ENCODE results near the gene COL23A1.
"Not testable (repeated sequence)": the region's sequence is repeated elsewhere in the genome, so short reads cannot be mapped to it uniquely, and the experiment has no call there.

The COL23A1 gene

DNA sequence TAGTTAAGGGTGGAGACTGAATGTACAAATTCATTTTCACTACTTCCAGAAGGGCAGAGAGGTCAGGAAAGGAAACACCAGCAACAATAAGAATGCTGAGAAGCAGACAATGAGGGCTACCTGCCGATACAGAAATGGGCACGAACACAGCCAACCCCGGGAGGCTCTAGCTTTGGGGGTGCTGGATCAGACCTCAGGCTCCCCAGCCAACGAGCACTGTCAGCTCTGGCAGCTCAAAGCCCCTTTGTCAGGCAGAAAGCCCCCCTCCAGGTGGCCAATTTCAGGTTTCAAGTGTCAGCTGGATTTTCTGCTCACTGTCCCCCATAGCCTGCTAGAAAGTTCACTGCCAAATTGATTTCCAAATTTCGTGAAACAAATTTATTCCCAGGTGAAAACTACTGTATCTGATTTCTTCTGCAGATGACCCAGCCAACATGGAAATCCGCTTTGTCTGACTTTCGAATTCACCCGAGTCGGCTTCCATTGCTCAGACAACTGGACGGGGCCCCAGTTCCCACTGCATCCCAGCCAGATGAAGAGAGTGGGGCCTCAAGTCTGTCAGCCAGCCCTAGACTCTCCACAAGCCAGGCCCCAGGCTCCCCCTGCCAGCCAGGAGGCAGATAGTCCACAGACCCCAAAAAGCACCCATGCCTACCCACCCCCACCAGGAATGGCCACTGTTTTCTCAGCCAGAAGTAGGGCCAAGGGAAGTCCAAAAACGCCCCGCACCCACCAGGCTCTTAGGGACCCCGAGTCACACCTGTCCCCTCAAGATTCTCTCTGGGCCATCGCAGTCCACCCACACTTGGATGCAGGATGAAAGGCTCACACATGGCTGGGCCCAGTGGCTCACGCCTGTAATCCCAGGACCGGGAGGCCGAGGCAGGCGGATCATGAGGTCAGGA lies 261.1 kb downstream of the COL23A1 start:
- DNase-seq: no peak

DNA sequence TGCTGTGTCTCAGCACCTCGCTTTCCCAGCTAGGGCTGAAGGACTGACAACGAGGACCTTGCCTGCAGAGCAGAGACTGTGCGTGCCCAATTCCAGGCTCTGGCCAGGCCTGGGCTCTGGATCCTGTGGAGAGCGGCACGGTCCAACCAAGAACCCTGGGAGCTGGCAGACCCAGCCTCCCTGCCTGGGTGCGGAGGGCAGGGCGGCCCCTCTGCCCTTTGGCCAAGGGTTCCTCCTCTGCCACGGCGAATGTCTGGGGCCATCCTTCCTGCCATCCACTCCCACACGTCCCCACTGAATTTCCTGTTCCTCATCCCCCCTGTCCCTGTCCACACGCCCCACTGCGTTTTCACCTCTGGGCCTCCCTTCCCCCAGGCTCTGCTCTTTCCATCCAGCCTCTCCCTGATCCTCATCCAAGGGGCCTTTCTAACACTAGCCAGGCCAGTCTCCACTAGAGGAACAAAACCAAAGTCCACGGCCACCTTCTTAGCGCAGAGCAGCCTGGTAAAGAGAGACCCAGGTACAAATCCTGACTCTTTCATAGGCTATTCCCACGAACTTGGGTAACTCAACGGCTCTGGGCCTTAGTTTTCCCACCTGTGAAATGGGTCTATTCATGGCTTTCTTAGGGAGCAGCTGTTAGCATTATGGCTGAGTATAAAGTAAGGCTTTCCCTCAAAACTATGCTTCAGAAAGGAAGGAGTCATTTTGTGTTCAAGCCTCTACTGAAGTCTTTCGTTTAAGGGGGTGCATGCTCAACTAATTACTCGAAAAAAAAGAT lies 262.1 kb downstream of the COL23A1 start:
- DNase-seq: no peak

DNA sequence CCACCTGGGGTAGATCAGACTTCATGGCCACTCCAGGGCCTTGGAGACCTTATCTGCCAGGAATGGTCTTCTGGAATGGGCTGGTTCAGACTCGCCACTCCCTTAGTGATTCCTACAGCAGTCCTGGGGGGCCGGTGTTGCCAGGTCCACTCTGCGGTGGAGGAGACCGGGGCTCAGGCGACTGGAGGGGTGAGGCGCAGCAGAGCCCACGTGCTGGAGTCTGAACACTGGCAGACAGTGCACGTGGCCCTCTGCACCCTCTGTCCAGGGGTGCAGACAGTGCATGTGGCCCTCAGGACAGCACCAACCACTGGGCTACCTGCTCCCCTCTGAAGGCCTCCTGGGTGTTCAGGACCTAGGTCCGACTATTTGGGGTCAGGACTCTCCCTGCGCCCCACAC lies 262.7 kb downstream of the COL23A1 start:
- no peak for DNase-seq

DNA sequence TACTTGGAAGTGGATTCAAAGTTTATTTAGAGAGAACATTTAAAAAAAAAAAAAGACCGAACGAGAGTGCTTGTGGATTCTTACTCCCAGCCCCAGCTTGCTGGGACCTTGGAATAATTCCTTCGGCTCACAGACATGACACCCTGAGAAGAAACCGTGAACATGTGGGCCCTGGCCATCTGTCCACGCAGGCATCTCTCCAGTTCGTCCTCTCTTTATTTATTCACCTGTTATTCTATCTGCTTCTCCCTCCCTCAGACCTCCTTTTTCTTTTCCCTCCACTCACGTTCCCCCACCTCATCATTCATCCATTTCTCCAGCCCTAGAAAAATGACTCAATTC lies 263.8 kb downstream of the COL23A1 start:
- DNase-seq: no peak

DNA sequence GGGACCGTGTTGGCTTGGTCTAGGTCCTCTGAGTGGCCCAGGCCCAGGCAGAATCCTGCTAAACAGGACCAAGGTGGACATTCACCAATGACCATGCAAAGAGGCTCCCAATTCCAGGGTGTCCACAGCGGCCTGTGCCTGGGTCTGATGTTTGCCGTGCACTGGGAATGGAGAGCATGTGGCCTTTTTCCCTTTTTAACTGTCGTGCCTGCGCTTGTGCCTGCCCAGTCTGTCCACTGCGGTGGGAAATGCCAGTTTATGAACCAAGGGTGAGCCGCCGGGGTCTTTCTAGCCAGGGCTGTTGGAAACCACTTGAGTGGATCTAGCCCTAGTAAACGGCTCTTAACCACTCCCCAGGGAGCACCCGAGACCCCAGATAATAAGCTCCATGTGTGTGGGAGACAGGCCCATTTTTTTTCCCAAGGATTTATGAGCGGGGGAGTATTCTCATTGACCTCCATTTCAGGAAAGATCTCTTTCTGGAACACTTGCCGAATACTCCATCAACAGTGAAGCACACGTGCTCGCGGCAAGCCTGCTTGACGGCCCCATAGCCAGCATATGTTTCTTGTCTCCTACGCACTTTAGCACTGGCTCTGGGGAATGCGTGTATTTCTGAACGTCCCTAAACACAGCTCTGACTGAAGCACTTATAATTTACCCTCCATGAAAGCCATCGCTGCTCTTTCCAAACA lies 264.4 kb downstream of the COL23A1 start:
- DNase-seq: no peak

DNA sequence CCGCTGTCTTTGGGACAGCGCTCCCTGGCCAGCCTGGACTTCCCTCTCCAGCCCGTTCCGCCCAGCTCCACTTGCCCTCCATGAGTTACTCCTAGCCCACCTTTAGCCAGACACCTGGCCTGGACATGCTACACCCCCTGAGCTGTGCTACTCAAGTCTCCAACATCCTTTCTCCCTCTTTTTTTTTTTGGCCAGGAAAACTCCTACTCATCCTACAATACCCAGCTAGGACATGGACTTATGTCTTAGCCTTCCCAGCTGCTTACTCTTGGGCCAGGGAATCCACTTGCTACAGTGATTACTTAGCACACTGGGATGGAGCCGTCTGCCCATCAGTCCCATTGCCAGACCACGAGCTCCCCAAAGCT lies 264.9 kb downstream of the COL23A1 start:
- DNase-seq: no peak

DNA sequence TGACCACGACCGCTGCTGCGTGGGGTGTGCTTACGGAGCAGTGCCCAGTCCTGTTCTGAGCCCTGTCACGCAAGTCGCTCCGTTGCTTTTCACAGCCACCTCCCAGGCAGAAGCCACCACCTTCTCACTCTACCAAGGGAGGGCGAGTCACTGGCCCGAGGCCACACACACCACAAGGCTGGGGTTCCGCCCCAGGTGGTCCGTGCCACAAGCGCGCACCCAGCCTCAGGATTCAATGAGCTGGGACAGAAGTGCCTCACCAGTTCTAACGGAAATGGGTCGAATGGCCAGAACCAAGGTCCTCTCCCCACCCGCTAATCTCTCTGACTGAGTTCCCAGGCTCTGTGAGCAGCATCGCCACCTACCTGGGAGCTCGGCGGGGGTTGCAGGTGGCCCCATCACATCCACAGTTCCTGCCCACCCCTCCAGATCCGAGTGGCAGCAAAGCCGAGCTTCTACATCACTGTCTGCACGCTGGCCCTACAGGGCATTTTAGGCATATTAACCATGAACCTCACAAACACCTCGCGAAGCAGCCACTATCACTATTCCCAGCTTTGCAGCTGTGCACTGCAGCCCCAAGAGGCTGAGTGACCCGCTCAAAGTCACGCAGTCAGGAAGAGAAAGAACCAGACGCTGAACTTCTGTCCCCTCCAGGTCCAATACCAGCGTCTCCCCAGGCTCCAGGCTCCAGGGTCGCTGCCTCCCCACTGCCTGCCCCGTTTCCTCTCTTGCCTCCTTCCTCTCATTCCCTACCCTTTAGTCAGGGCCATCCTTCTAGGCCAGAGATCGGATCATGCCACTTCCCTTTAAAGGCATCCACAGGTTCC lies 265.5 kb downstream of the COL23A1 start:
- DNase-seq: no peak

DNA sequence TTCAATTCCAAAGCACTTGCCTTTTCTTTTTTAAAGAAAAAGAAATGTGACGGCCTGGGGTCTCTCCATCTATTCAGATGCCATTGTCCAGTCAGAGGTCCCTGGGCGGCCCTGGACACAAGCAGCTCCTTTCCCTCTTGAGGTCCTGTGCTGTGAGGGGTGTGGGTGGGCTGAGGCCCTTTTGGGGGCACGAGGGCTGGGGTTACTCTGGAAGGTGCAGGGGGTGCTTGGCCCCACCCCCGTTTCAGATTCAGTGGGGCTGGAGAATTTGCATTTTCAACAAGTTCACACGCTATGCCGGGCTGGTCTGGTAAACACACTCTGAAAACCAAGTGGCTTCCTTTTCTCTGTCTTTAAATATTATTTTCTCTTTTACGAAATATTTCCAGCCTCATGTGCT lies 266.2 kb downstream of the COL23A1 start:
- DNase-seq: no peak

DNA sequence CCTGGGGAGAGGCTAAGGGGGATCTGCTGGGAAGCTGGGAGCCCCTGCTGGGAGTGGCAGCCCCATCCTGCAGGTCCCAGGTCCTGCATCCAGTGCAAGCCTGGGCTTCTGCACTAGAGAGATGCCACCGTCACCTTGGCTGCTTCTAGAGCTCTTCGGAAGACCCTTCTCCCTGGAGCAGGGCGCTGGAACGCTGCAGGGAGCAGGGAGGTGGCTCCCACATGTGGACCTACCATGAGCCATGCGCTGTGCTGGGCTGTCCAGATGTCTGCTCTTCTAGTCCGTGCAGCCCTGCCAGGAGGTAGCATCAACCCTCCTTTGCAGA lies 266.7 kb downstream of the COL23A1 start:
- no peak for DNase-seq

DNA sequence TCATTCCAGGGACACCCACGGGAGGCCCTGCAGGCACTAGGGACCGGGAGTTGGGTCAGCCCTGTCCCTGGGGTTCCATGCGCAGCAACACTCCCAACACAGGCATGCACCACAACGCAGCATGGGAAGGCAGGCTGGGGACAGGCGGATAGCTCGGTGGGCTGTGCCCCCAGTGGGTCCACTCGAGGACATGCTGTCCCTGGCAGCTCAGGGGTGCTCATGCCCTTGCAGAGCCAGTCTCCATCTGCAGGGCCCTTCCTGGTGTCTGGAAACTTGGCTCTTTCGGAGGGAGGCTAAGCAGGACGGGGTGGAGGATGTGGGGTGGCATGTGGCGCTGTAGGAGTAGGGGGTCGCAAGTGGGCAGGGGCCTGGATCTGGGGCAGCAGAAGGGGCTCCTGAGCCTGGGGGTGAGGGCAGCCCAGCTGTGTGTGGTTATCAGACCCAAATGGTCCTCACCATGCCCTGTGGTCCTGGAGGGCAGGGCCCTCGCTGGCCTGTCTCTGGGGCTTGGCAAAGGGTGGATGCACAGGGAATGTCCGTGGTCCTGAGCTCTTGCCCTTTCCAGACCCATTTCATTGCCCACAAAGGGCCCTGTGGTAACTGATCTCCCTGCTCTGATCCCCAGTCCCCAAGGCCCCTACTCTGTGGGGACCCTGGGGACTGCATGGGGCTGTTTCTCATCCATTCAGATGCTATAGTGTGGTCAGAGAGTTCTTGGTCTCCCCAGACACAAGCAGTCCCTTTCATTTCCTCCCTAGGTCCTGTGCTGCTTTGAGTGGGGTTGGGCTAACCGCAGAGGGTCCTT lies 267.3 kb downstream of the COL23A1 start:
- no peak for DNase-seq

DNA sequence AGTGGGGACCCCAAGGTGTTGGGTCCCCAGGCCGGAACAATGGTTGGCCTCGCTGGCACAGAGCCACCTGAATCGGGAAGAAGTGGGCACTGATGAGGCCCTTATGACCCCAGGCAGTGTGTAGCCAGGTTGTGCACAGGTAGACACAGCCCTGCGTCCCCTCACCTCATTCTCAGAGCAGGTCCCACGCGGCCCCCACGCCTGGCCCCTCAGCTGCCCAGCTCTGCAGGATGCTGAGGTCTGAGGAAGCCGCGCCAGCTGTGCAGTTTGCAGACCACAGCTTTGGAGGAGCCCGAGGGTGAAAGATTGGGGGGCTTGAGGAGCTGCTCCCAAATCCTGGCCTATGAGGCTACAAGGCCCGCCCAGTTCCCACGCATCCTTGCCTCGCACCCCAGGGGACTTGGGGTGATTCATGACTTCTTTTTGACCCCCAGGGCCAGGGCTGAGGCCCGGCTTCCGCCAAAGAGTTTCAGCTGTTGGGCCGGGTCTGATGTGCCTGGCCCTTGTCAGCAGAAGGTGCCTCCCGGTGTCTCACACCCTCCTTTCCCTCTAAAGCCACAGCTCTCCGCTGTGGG lies 269.8 kb downstream of the COL23A1 start:
- DNase-seq: no peak

DNA sequence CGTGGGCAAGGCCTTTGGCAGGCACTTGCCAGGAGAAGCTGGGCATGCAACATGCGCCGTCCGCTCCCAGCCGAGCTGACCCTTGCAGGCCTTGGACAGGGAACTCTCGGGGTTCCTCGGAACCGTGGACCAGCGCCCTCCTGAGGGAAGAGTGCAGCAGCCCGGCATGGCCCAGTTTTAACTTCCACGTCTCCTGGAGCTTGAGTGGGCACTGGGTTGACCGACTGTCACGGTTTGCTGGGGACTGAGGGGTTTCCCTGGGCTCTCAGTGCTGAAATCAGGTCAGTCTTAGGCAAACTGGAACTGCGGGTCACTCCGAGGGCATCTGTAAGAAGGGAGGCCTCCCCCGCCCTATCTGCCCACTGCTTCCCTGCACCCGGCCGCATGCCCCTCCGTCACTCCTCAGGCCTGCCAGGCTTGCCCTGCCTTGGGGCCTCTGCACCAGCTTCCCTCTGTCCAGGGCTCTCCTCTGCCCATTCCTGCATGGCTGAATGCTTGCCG lies 270.6 kb downstream of the COL23A1 start:
- DNase-seq: no peak

DNA sequence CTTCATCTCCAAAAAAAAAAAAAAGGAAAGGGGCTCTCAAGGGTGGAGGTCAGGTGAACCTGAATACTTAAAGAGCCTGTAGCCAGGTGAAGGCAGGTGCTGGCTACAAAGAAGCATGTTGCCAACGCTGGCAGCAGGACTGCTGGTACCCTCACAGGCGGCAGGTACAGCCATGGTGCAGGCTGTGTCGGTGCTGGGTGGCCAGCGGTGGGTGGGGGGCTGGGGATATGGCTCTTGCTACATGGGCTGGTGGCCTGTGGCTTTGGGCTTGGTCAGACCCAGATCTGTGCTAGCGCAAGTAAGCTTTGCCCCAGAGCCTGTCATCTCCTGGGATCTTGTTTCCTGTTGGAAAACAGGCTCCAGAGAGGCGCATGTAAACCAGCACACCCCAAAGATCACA lies 271.3 kb downstream of the COL23A1 start:
- DNase-seq: no peak

DNA sequence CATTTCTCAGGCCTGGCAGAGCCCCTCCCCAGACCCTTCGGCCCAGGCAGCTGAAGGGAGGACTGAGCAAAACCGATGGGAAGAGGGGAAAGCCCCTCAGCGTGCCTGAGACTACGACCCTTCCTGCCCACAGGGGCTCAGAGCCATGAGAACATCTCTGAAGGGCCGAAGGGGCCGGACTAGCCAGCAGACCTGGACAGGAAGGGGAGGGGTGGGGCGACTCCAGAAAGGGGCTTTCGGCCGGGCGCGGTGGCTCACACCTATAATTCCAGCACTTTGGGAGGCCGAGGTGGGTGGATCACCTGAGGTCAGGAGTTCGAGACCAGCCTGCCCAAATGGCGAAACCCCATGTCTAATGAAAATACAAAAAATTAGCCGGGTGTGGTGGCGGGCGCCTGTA lies 271.8 kb downstream of the COL23A1 start:
- DNase-seq: no peak

DNA sequence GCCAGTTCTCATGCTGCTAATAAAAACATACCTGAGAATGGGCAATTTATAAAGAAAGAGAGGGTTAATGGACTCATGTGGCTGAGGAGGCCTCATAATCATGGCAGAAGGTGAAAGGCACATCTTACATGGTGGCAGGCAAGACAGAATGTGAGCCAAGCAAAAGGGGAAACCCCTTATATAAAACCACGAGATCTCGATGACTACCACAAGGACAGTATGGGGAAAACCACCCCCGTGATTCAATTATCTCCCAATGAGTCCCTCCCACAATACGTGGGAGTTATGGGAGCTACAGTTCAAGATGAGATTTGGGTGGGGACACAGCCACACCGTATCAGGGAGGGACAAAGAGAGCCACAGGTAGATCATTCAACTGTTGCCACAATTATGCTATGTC lies 272.5 kb downstream of the COL23A1 start:
- not testable (repeated sequence) for DNase-seq

DNA sequence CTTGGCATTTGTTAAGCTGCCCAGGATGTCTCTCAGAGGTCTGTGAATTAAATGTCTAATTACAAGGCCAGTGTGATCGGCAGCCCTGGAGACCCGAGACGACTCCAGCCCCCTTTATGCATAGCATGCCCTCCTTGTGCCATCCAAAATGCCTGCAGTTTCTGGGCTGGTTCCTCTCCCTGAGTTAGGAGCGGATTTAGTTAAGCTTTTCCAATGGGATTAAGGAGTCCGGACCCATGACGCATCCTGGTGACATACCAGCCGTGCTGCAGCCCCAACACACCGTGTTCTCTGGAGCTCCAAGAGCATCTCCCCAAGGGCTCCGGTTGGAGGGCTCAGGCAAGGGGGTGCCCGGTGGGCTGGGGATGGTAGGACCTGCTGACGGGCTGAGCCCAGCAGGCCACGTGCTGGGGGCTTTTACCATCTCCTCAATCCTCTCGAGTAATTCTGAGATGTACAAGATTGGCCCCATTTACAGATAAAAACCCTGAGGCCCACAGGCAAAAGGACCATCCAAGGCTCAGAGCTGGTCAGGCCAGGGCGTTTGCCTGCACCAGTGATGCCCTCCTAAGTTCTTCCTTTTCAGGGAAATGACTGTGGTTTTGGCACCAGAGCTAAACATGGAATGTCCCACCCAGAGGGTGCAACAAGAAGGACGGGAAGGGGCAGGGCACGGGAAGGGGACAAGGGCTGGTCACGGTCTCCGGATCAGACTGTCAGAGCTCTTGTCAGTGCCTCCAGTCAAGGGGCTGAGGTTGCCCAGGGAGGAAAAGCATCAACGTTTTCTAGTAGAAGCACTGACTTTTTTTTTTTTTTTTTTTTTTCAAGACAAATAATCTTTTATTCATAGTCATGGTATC lies 275.0 kb downstream of the COL23A1 start:
- no peak for DNase-seq

DNA sequence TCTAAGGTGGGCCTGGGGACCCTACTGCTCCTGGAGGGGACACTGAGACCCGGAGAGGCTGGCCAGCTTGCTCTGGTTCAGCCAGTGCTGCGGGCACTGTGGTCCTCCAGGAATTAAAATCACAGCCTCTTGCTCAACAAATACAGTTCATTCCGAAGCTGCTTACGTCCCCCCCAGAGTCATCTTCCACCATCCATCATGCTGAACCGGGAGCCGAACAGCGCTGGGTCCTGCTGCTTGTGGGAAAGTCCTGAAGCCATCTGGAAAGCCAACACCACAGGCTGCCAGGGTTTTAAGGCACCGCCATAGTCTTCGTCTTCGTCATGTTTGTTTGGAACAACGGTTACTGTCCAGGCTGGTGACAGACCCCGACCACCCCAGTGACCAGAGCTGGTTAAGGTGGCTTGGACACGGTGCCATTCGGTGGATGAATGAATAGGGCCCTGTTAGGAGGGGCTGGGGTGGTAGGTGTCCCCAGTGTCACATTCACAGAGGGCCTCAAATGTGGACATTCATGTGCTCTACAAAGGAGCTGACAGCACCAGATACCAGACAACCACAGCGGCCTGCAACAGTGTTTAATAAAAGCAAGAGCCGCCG lies 276.0 kb downstream of the COL23A1 start:
- DNase-seq: no peak

DNA sequence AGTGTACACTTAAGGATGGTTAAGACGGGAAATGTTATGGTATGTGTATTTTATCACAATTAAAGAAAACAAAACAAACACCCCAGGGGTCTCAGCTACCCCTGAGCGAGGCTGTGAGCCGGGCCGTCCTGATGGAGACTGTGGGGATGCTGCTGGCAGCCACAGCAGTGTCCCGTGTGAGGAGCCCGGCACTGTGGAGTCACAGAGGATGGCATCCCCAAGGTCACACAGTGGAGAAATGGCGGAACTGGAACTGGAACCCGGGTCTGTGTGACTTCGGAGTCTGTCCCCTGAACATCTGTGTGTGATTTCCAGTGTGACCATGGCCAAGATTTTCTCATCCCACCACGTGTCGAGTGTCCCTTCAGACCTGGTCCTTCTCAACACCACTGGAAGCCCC lies 276.9 kb downstream of the COL23A1 start:
- no peak for DNase-seq

DNA sequence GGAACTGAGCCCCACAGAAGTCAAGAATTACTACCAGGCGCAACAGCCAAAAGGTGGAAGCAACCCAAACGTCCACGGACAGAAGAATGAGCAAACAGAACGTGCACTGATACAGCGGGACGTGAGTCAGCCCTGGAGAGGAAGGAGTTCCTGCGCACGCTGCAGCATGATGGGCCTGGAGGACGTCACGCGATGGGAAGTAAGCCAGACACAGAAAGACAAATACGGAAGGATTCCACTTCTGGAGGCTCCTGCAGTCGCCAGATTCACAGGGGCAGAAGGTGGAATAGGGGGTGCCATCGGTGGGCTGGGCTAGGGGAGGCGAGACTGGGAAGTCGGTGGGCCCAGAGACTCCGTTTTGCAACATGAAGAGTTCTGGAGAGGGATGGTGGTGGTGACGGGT lies 277.3 kb downstream of the COL23A1 start:
- no peak for DNase-seq

All from COR-L47 (cell line).